NB4 (cell line): ENCODE results near the gene ENAH.

Experiments
- MYC ChIP-seq: IDR thresholded peaks from 2 replicates; pipeline ENCODE4 v1.6.1; 2011; ENCODE audit warnings: low read depth, low read length
- POLR2A ChIP-seq: IDR thresholded peaks from 2 replicates; pipeline ENCODE4 v1.6.1; 2011; ENCODE audit warnings: mild to moderate bottlenecking; ENCODE audit not compliant: insufficient read length; ENCODE audit errors: extremely low read depth
- TF ChIP-seq, protein P1 (sequence below): IDR thresholded peaks from one replicate; pipeline ENCODE4 v1.5.1; 2012; ENCODE audit warnings: low read depth, low read length
- TF ChIP-seq, protein P2 (sequence below): IDR thresholded peaks from 2 replicates; pipeline ENCODE4 v1.6.1; 2011; ENCODE audit warnings: low read depth, low read length

GRCh38 chr1:225681231-225681630 lies 28.3 kb upstream of the ENAH start:
- TF ChIP-seq, protein P1, sequence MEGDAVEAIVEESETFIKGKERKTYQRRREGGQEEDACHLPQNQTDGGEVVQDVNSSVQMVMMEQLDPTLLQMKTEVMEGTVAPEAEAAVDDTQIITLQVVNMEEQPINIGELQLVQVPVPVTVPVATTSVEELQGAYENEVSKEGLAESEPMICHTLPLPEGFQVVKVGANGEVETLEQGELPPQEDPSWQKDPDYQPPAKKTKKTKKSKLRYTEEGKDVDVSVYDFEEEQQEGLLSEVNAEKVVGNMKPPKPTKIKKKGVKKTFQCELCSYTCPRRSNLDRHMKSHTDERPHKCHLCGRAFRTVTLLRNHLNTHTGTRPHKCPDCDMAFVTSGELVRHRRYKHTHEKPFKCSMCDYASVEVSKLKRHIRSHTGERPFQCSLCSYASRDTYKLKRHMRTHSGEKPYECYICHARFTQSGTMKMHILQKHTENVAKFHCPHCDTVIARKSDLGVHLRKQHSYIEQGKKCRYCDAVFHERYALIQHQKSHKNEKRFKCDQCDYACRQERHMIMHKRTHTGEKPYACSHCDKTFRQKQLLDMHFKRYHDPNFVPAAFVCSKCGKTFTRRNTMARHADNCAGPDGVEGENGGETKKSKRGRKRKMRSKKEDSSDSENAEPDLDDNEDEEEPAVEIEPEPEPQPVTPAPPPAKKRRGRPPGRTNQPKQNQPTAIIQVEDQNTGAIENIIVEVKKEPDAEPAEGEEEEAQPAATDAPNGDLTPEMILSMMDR: no peak
- TF ChIP-seq POLR2A: no peak
- TF ChIP-seq, protein P2, sequence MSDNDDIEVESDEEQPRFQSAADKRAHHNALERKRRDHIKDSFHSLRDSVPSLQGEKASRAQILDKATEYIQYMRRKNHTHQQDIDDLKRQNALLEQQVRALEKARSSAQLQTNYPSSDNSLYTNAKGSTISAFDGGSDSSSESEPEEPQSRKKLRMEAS: no peak
- TF ChIP-seq MYC: no peak
